Measurements from ENCODE around the gene KCTD1. TPM values are rescaled to one million over a fixed set of nuclear protein-coding genes. Genes with fewer than 3 reads are reported as not detected.

Gene KCTD1
- total and polyA plus RNA-seq, 10 of the 15 experiments (the other 5 are each of a cell fraction or from before 2014, with no cell fraction given): 1.5 to 13.4 (median 5.5) TPM

GRCh38 chr18:26574958-26575864, 26.9 kb upstream of the KCTD1 start:
- peak; percentile 20; the same call in 1 of the 2 replicates for TF ChIP-seq RUNX3 (IDR thresholded peaks at IDR 0.05; ENCODE audit: low read length)
- TF ChIP-seq ZBTB4 (CRISPR knock-in tag; IDR thresholded peaks at IDR 0.05): no peak
- no peak for TF ChIP-seq E2F8 (IDR thresholded peaks at IDR 0.05; ENCODE audit: low read depth, partially characterized antibody)
- TF ChIP-seq ZBTB33 (IDR thresholded peaks at IDR 0.05): no peak

More at GRCh38 chr18:26574958-26575864, 26.9 kb upstream of the KCTD1 start:
- Histone ChIP-seq H3K9ac (ENCODE audit: control insufficient read depth, insufficient read depth, low read length) (peak overlapping the region; percentile 42), H3K79me2 (ENCODE audit: control insufficient read depth, insufficient read depth, low read length) (no peaks in the 10 kb centered on the region), H3K36me3 (ENCODE audit: control insufficient read depth in 2 of 2, insufficient read depth in 2 of 2, low read length in 1 of 2) (no peaks in the 10 kb centered on the region), H2AFZ (ENCODE audit: control insufficient read depth, low read depth, low read length) (peak overlapping the region; percentile 89), H3K27ac (ENCODE audit: control insufficient read depth, insufficient read depth) (no peak overlapping the region), H3K9me3 (replicated peaks; ENCODE audit: control insufficient read depth, insufficient read depth, low read length) (no peaks in the 10 kb centered on the region), H3K27me3 (replicated peaks in 1 of 2; ENCODE audit: control insufficient read depth in 2 of 2, insufficient read depth in 2 of 2, low read length in 1 of 2) (no peaks in the 10 kb centered on the region; a peak in 1 of 4 replicates), H3K4me3 (peak overlapping the region; percentile 7; the same call in 1 of the 2 replicates), H3K4me2 (ENCODE audit: control insufficient read depth, insufficient read depth) (peak overlapping the region; percentile 96), H4K20me1 (ENCODE audit: control insufficient read depth, insufficient read depth) (no peaks in the 10 kb centered on the region), H3K4me1 (ENCODE audit: control insufficient read depth, insufficient read depth, low read length) (peaks cover 5% of the 10 kb centered on the region; the same call in 1 of the 2 replicates)
- 26% methylated on average over 27 of the region's 27 CpGs for WGBS (ENCODE audit: insufficient coverage, insufficient replicate concordance, low lambda C conversion rate, missing lambda C conversion rate)
- DNase-seq (ENCODE audit: low read depth, low spot score): no peak
- RAD21 ChIA-PET (ENCODE audit: unreplicated experiment): interaction anchor here (1.6 kb wide), 1 partner anchor 168 kb away, joined by 3 read pairs; no protein-coding TSS in a partner anchor
- SMC1A ChIA-PET (ENCODE audit: uncharacterized antibody, unreplicated experiment): interaction anchor here (0.9 kb wide), 1 partner anchor 170 kb away, joined by 3 read pairs; no protein-coding TSS in a partner anchor
- CTCF ChIA-PET: interaction anchor here (0.9 to 1.2 kb wide), 3 partner anchors 11 to 74 kb away, joined by 3 to 4 read pairs (median 4); no protein-coding TSS in a partner anchor
- ATAC-seq: peak; percentile 48
- intact Hi-C loops (cut with micrococcal nuclease; ENCODE audit: unreplicated experiment) (loop anchor here (5.0 kb wide), 1 partner anchor 268 kb away; no protein-coding TSS in a partner anchor), in situ Hi-C loops (cut with MboI) (no loop called here)
- no TSS peak for BruUV-seq (replicated peaks)
- POLR2A ChIA-PET: no interaction called here
- FAIRE-seq: peak; percentile 61
